KOPT-K1 (cell line): ENCODE results near the gene CSF3.
A peak's percentile ranks its signal among the peaks of the same experiment; 100 is the strongest.
"Not testable (repeated sequence)": the region's sequence is repeated elsewhere in the genome, so short reads cannot be mapped to it uniquely, and the experiment has no call there.

Source experiments
- H3K27ac ChIP-seq: fragments of 200-600 bp; sonication (generic); 2 replicates; pipeline ENCODE4 v1.5.1; 2016; ENCODE audit warnings: antibody characterized with exemption, mild to moderate bottlenecking, low read depth, low read length; ENCODE audit not compliant: poor library complexity, severe bottlenecking
- H3K36me3 ChIP-seq: fragments of 200-600 bp; sonication (generic); 2 replicates; pipeline ENCODE4 v1.5.1; 2017; ENCODE audit warnings: antibody characterized with exemption, mild to moderate bottlenecking, low read length, moderate library complexity; ENCODE audit not compliant: insufficient read depth
- H3K9me3 ChIP-seq: fragments of 200-600 bp; sonication (generic); 2 replicates; pipeline ENCODE4 v1.5.1; 2017; ENCODE audit warnings: antibody characterized with exemption, low read length, mild to moderate bottlenecking; ENCODE audit not compliant: insufficient read depth, poor library complexity, severe bottlenecking

The CSF3 gene

GRCh38 chr17:39981766-39982375 lies 33.4 kb upstream of the CSF3 start:
- H3K27ac ChIP-seq = peak overlapping the region; percentile 83
- peaks cover 39% of the 10 kb centered on the region for H3K36me3 ChIP-seq
- H3K9me3 ChIP-seq = no peaks in the 10 kb centered on the region

DNA sequence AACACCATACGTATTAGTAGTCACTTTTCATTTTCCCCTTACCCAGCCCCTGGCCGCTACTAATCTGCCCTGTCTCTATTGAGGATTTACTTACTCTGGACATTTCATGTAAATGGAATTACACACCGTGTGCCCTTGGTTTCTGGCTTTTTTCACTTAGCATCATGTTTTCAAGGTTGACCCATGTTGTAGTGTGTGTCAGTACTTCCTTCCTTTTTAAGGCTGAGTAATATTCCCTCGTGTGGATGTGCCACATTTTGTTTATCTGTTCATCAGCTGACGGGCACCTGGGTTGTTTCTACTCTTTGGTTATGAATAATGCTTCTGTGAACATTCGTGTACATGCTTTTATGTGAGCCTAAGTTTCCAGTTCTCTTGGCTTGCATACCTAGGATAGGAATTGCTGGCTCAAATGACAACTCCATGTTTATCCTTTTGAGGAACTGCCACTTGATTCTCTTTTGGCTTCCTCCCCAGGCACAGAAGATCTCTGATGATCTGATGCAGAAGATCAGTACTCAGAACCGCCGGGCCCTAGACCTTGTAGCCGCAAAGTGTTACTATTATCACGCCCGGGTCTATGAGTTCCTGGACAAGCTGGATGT lies 26.9 kb upstream of the CSF3 start:
- H3K36me3 ChIP-seq = peaks cover 100% of the 10 kb centered on the region
- H3K27ac ChIP-seq = no peak overlapping the region
- no peaks in the 10 kb centered on the region for H3K9me3 ChIP-seq

- H3K27ac ChIP-seq = no peak overlapping the region
- H3K9me3 ChIP-seq = no peaks in the 10 kb centered on the region
- peaks cover 97% of the 10 kb centered on the region for H3K36me3 ChIP-seq
These were observed 20.8 kb upstream of the CSF3 start for GRCh38 chr17:39994448-39994847.

DNA sequence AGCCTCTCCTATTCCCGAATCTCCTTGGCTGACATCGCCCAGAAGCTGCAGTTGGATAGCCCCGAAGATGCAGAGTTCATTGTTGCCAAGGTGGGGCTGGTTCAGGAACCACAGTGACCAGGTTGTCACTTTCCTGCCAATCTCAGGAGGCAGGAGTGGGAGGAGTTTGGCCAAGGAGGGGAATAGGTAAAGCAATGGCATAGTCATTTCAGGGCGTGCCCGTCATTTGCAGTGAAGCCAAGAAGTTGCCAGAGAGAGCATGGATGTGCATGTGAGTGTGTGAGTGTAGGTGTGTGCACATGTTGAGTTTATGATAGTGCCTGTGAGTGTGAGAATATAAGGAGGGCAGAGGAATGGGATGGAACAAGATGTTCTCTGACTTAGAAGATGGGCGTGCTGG lies 19.8 kb upstream of the CSF3 start:
- Histone ChIP-seq H3K36me3 (peaks cover 87% of the 10 kb centered on the region), H3K9me3 (no peaks in the 10 kb centered on the region), H3K27ac (no peak overlapping the region)

- Histone ChIP-seq H3K36me3 (peaks cover 80% of the 10 kb centered on the region), H3K27ac (no peak overlapping the region), H3K9me3 (no peaks in the 10 kb centered on the region)
These were observed 19.1 kb upstream of the CSF3 start for GRCh38 chr17:39996162-39996561.

- Histone ChIP-seq H3K9me3 (no peaks in the 10 kb centered on the region), H3K27ac (no peak overlapping the region), H3K36me3 (peaks cover 73% of the 10 kb centered on the region)
These were observed 18.4 kb upstream of the CSF3 start for GRCh38 chr17:39996800-39997199.

DNA sequence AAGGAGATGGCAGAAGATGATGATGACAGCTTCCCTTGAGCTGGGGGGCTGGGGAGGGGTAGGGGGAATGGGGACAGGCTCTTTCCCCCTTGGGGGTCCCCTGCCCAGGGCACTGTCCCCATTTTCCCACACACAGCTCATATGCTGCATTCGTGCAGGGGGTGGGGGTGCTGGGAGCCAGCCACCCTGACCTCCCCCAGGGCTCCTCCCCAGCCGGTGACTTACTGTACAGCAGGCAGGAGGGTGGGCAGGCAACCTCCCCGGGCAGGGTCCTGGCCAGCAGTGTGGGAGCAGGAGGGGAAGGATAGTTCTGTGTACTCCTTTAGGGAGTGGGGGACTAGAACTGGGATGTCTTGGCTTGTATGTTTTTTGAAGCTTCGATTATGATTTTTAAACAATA lies 17.7 kb upstream of the CSF3 start:
- H3K36me3 ChIP-seq = peaks cover 66% of the 10 kb centered on the region
- no peak overlapping the region for H3K27ac ChIP-seq
- H3K9me3 ChIP-seq = no peaks in the 10 kb centered on the region

- H3K36me3 ChIP-seq = peaks cover 51% of the 10 kb centered on the region
- H3K27ac ChIP-seq = no peak overlapping the region
- no peaks in the 10 kb centered on the region for H3K9me3 ChIP-seq
These were observed 16.2 kb upstream of the CSF3 start for GRCh38 chr17:39999067-39999466.

DNA sequence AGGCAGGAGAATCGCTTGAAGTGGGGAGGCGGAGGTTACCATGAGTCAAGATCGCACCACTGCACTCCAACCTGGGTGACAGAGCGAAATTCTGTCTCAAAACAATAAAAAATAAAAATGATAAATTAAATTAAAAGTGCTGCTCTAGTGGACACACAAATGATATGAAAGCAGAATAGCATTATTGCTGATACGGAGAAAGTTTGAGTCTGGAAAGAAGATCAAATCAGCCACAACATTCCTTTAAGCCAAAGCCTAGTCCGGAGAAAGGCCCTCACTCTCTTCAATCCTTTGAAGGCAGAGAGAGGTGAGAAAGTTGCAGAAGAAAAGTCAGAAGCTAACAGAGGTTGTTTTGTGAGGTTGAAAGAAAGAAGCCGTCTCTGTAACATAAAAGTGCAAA lies 15.1 kb upstream of the CSF3 start:
- Histone ChIP-seq H3K27ac (no peak overlapping the region), H3K36me3 (peaks cover 40% of the 10 kb centered on the region), H3K9me3 (no peaks in the 10 kb centered on the region)

DNA sequence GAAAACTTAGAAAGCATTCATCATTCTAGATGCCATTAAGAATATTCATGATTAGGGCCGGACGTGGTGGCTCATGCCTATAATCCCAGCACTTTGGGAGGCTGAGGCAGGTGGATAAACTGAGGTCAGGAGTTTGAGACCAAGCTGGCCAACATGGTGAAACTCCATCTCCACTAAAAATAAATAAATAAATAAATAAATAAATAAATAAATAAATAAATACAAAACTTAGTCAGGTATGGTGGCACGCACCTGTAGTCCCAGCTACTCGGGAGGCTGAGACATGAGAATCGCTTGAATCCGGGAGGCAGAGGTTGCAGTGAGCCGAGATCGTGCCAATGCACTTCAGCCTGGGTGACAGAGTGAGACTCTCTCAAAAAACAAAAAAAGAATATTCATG lies 13.9 kb upstream of the CSF3 start:
- H3K27ac ChIP-seq, H3K9me3 ChIP-seq: not testable (repeated sequence)
- H3K36me3 ChIP-seq = peaks cover 28% of the 10 kb centered on the region

GRCh38 chr17:40004072-40004471 lies 11.2 kb upstream of the CSF3 start:
- H3K9me3 ChIP-seq = no peaks in the 10 kb centered on the region
- no peak overlapping the region for H3K27ac ChIP-seq
- 0 out of 2 replicates have a peak, but pooled peaks cover under 1% of the 10 kb centered on the region for H3K36me3 ChIP-seq

DNA sequence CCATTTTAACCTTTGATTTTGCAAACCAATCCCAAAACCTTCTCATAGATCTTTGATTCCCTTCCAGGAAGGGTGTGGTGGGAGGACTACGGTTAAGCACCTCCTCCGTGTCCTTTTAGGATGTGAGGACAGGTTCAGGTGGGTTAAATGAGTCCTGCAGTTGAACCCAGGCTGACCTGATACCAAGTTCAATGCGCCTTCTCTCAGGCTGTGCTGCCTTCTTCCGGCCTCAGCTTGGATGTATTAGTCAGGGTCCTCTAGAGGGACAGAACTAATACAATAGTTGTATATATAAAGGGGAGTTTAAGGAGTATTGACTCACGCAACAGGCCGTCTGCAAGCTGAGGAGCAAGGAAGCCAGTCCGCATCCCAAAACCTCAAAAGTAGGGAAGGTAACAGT lies 10.5 kb upstream of the CSF3 start:
- H3K27ac ChIP-seq = no peak overlapping the region
- H3K9me3 ChIP-seq = no peaks in the 10 kb centered on the region
- H3K36me3 ChIP-seq = no peaks in the 10 kb centered on the region

DNA sequence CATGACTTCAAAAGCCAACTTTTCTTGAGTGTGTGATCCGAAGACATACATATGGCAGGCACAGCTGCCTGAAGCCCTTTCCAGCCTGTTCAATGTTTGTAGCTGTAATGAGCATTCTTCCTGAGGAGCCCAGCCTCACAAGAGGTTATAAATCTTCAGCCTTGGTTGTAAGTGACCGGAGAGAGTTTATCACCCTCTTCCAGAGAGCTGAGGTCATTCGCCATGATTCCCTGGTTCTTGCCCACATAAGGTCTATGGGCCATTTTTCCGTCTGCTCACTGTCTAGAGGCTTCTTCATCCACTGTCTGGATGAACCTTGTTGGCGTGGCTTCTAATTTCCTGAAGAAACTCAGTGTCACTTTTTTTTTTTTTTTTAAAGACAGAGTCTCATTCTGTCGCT lies 9.7 kb upstream of the CSF3 start:
- Histone ChIP-seq H3K36me3 (no peaks in the 10 kb centered on the region), H3K27ac (no peak overlapping the region), H3K9me3 (no peaks in the 10 kb centered on the region)

- H3K36me3 ChIP-seq, H3K9me3 ChIP-seq, H3K27ac ChIP-seq: not testable (repeated sequence)
These were observed 4.2 kb upstream of the CSF3 start for GRCh38 chr17:40010946-40011500.

DNA sequence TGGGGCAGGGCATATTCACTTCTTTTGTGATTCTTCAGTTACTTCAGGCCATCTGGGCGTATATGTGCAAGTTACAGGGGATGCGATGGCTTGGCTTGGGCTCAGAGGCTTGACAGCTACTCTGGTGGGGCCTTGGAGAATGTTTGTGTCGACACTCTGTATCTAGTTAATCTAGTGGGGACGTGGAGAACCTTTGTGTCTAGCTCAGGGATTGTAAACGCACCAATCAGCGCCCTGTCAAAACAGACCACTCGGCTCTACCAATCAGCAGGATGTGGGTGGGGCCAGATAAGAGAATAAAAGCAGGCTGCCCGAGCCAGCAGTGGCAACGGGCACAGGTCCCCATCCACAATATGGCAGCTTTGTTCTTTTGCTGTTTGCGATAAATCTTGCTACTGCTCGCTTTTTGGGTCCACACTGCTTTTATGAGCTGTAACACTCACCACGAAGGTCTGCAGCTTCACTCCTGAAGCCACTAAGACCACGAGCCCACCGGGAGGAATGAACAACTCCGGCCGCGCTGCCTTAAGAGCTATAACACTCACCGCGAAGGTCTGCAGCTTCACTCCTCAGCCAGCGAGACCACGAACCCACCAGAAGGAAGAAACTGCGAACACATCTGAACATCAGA lies 3.1 kb upstream of the CSF3 start:
- not testable (repeated sequence) for H3K9me3 ChIP-seq, H3K27ac ChIP-seq, H3K36me3 ChIP-seq
